HEK293 (cell line): ENCODE results near the gene TEP1.
A peak's percentile ranks its signal among the peaks of the same experiment; 100 is the strongest.

Experiments
- CTCF ChIA-PET: fragments of 350-600 bp; formaldehyde crosslinking; extraction: SDS; loops from one replicate; lab custom pipeline; 2021; ENCODE audit warnings: antibody characterized with exemption; lab: Yijun Ruan, JAX
- POLR2A ChIA-PET: fragments of 300-600 bp; formaldehyde crosslinking; extraction: SDS; loops from one replicate; lab custom pipeline; 2020; ENCODE audit warnings: antibody characterized with exemption, inconsistent platforms; lab: Yijun Ruan, JAX
- H3K27ac ChIP-seq: fragments of 200-500 bp; sonication (Bioruptor generic); 2 replicates; pipeline ENCODE4 v1.5.1; 2014; ENCODE audit warnings: low read depth, low read length, control low read depth, inconsistent platforms; ENCODE audit errors: extremely low read depth
- H3K36me3 ChIP-seq, 2 experiments: fragments of 200-500 bp in 1 of 2; sonication (Bioruptor generic) in 1 of 2; 1 replicate in 1 of 2; 2 replicates in 1 of 2; pipeline ENCODE4 v1.5.1; 2014 to 2017; ENCODE audit warnings: inconsistent platforms in 2 of 2, low read length in 2 of 2; ENCODE audit not compliant: control insufficient read depth in 2 of 2, insufficient read depth in 1 of 2
- H3K4me1 ChIP-seq: fragments of 200-500 bp; sonication (Bioruptor generic); 2 replicates; pipeline ENCODE4 v1.5.1; 2014; ENCODE audit warnings: mild to moderate bottlenecking, low read length, inconsistent platforms; ENCODE audit not compliant: control insufficient read depth, insufficient read depth
- H3K4me3 ChIP-seq: 2 replicates; pipeline ENCODE4 v1.5.1; 2011; ENCODE audit warnings: low read depth, mild to moderate bottlenecking, control low read depth, low read length, moderate library complexity
- H3K9me3 ChIP-seq: fragments of 200-500 bp; sonication (Bioruptor generic); 2 replicates; pipeline ENCODE4 v1.5.1; 2014; ENCODE audit warnings: low read depth, low read length, inconsistent platforms; ENCODE audit not compliant: control insufficient read depth, insufficient read depth
- BCL11A ChIP-seq: fragments of 450-650 bp; formaldehyde crosslinking; IDR thresholded peaks from 2 replicates; pipeline ENCODE4 v1.5.1; 2016; ENCODE audit warnings: low read depth, missing biosample characterization, missing genetic modification characterization
- HOXA7 ChIP-seq: sonication (generic); formaldehyde crosslinking; IDR thresholded peaks from 2 replicates; pipeline ENCODE4 v1.8.1; 2022; ENCODE audit warnings: missing genetic modification reagents, borderline replicate concordance
- HOXC10 ChIP-seq: sonication (generic); formaldehyde crosslinking; IDR thresholded peaks from 2 replicates; pipeline ENCODE4 v1.8.1; 2023; ENCODE audit warnings: mild to moderate bottlenecking, missing genetic modification reagents
- IKZF3 ChIP-seq: fragments of 450-650 bp; IDR thresholded peaks from 2 replicates; pipeline ENCODE4 v1.5.0; 2018; ENCODE audit warnings: missing biosample characterization, mild to moderate bottlenecking, missing genetic modification characterization, moderate library complexity
- KLF9 ChIP-seq: fragments of 450-650 bp; formaldehyde crosslinking; IDR thresholded peaks from 2 replicates; pipeline ENCODE4 v1.5.1; 2016; ENCODE audit warnings: missing biosample characterization, missing genetic modification characterization, low read depth
- OVOL3 ChIP-seq: fragments of 450-650 bp; formaldehyde crosslinking; IDR thresholded peaks from 2 replicates; pipeline ENCODE4 v1.5.1; 2016; ENCODE audit warnings: missing biosample characterization, missing genetic modification characterization
- SP2 ChIP-seq: fragments of 450-650 bp; formaldehyde crosslinking; IDR thresholded peaks from 2 replicates; pipeline ENCODE4 v1.5.1; 2016; ENCODE audit warnings: missing biosample characterization, missing genetic modification characterization
- SP3 ChIP-seq: fragments of 450-650 bp; formaldehyde crosslinking; IDR thresholded peaks from 2 replicates; pipeline ENCODE4 v1.5.1; 2016; ENCODE audit warnings: missing biosample characterization, missing genetic modification characterization
- SP7 ChIP-seq: fragments of 450-650 bp; formaldehyde crosslinking; IDR thresholded peaks from 2 replicates; pipeline ENCODE4 v1.5.1; 2016; ENCODE audit warnings: missing biosample characterization, missing genetic modification characterization
- TCF7L2 ChIP-seq: IDR thresholded peaks from 2 replicates; pipeline ENCODE4 v1.6.1; 2011; ENCODE audit warnings: low read depth, mild to moderate bottlenecking, inconsistent platforms, low read length, moderate library complexity, borderline replicate concordance
- ZBTB8A ChIP-seq: fragments of 450-650 bp; formaldehyde crosslinking; IDR thresholded peaks from 2 replicates; pipeline ENCODE4 v1.5.1; 2016; ENCODE audit warnings: missing biosample characterization, missing genetic modification characterization
- ZNF121 ChIP-seq: fragments of 450-650 bp; formaldehyde crosslinking; IDR thresholded peaks from 2 replicates; pipeline ENCODE4 v1.5.1; 2016; ENCODE audit warnings: missing biosample characterization, missing genetic modification characterization
- ZNF132 ChIP-seq: fragments of 450-650 bp; formaldehyde crosslinking; IDR thresholded peaks from 2 replicates; pipeline ENCODE4 v1.5.1; 2017; ENCODE audit warnings: missing biosample characterization, missing genetic modification characterization, borderline replicate concordance
- ZNF133 ChIP-seq: fragments of 450-650 bp; formaldehyde crosslinking; IDR thresholded peaks from 2 replicates; pipeline ENCODE4 v1.5.1; 2016; ENCODE audit warnings: missing biosample characterization, missing genetic modification characterization
- ZNF202 ChIP-seq: fragments of 450-650 bp; formaldehyde crosslinking; IDR thresholded peaks from 2 replicates; pipeline ENCODE4 v1.5.1; 2016; ENCODE audit warnings: missing biosample characterization, missing genetic modification characterization, borderline replicate concordance
- ZNF223 ChIP-seq: fragments of 450-650 bp; formaldehyde crosslinking; IDR thresholded peaks from 2 replicates; pipeline ENCODE4 v1.5.1; 2016; ENCODE audit warnings: missing biosample characterization, missing genetic modification characterization
- ZNF274 ChIP-seq, 2 experiments: fragments of 200-500 bp in 1 of 2; fragments of 450-650 bp in 1 of 2; sonication (Bioruptor generic) in 1 of 2; formaldehyde crosslinking in 1 of 2; IDR thresholded peaks; 2 replicates each; pipeline versions ENCODE4 v1.5.1 to v1.6.1; 2014 to 2016; ENCODE audit warnings: borderline replicate concordance in 1 of 2, inconsistent platforms in 1 of 2, low read length in 1 of 2, missing biosample characterization in 1 of 2, missing genetic modification characterization in 1 of 2
- ZNF596 ChIP-seq: fragments of 450-650 bp; IDR thresholded peaks from 2 replicates; pipeline ENCODE4 v1.5.0; 2018; ENCODE audit warnings: missing biosample characterization, mild to moderate bottlenecking, missing genetic modification characterization, moderate library complexity
- ZNF600 ChIP-seq: fragments of 450-650 bp; formaldehyde crosslinking; IDR thresholded peaks from 2 replicates; pipeline ENCODE4 v1.5.1; 2016; ENCODE audit warnings: missing biosample characterization, missing genetic modification characterization
- ZNF629 ChIP-seq: fragments of 450-650 bp; formaldehyde crosslinking; IDR thresholded peaks from 2 replicates; pipeline ENCODE4 v1.5.1; 2017; ENCODE audit warnings: missing biosample characterization, missing genetic modification characterization
- ZNF654 ChIP-seq: fragments of 450-650 bp; formaldehyde crosslinking; IDR thresholded peaks from 2 replicates; pipeline ENCODE4 v1.5.1; 2016; ENCODE audit warnings: low read depth, missing biosample characterization, missing genetic modification characterization
- ZNF660 ChIP-seq: fragments of 450-650 bp; IDR thresholded peaks from 2 replicates; pipeline ENCODE4 v1.5.1; 2018; ENCODE audit warnings: missing biosample characterization, mild to moderate bottlenecking, missing genetic modification characterization
- ZNF677 ChIP-seq: fragments of 450-650 bp; IDR thresholded peaks from 2 replicates; pipeline ENCODE4 v1.5.0; 2018; ENCODE audit warnings: missing biosample characterization, mild to moderate bottlenecking, missing genetic modification characterization, moderate library complexity
- ZSCAN30 ChIP-seq: fragments of 450-650 bp; IDR thresholded peaks from 2 replicates; pipeline ENCODE4 v1.5.1; 2018; ENCODE audit warnings: missing biosample characterization, mild to moderate bottlenecking, missing genetic modification characterization, moderate library complexity
- TF ChIP-seq, protein P1 (sequence below): fragments of 450-650 bp; formaldehyde crosslinking; IDR thresholded peaks from 2 replicates; pipeline ENCODE4 v1.5.1; 2016; ENCODE audit warnings: missing biosample characterization, missing genetic modification characterization
- TF ChIP-seq, protein P2 (sequence below): fragments of 450-650 bp; formaldehyde crosslinking; IDR thresholded peaks from 2 replicates; pipeline ENCODE4 v1.5.1; 2016; ENCODE audit warnings: missing biosample characterization, missing genetic modification characterization, low read depth
- TF ChIP-seq, protein P3 (sequence below): fragments of 450-650 bp; formaldehyde crosslinking; IDR thresholded peaks from 2 replicates; pipeline ENCODE4 v1.5.1; 2017; ENCODE audit warnings: missing biosample characterization, missing genetic modification characterization
- TF ChIP-seq, protein P4 (sequence below): fragments of 450-650 bp; formaldehyde crosslinking; IDR thresholded peaks from 2 replicates; pipeline ENCODE4 v1.5.1; 2016; ENCODE audit warnings: missing biosample characterization, missing genetic modification characterization

TEP1 gene

DNA sequence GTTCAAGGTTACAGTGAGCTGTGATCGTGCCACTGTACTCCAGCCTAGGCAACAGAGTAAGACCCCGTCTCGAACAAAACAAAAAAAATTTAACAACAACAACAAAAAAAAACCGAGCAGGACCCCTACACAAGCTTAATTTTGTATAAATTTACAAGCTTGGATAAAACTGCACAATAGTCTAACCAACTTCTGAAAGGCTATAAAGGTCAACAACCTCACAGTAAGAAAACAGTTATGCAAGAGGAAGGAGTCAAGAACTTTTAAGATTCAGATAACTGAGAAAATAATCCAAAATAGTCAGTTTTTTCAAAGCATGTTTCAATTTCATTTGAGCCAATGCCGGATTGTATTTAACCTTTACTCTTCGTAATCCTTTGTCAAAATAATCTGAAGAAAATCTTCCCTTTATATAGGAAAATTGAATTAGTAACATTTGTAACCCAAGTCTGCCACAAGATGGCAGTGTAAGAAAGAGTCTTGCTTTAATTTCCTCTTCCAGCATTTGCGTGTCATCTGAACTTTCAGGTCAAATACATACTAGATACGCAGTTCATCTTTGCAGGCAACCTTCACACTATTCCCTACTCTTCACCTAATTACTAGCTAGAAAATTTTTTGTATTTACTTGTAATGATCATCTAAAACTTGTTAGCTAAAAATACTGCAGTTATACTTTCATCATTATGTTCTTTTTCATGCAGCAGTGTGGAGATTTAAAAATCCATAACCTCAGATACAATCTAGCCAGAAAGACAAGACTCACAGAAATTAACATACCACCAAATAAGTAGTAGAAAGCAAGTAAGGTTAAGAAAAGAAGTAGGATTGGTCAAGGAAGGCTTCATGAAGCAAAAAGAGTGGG, 86.1 kb downstream of the TEP1 start:
- Histone ChIP-seq H3K4me3 (no peak overlapping the region), H3K4me1 (peaks cover 6% of the 10 kb centered on the region; the same call in 1 of the 2 replicates), H3K27ac (no peak overlapping the region), H3K36me3 (peaks cover 45 to 59% of the 10 kb centered on the region in 2 experiments), H3K9me3 (no peaks in the 10 kb centered on the region)
- TF ChIP-seq SP3 (tag by site-specific recombination) (no peak), SP7 (tag by site-specific recombination) (0 out of 2 replicates have a peak, but pooled peaks have one; percentile 20), ZNF223 (tag by site-specific recombination) (no peak), ZNF660 (tag by site-specific recombination) (0 out of 2 replicates have a peak, but pooled peaks have one; percentile 37), ZSCAN30 (tag by site-specific recombination) (no peak), HOXC10 (CRISPR knock-in tag) (no peak), ZNF133 (tag by site-specific recombination) (no peak), ZNF121 (tag by site-specific recombination) (no peak), ZNF202 (tag by site-specific recombination) (no peak), ZNF600 (tag by site-specific recombination) (peak; percentile 67), ZNF629 (tag by site-specific recombination) (0 out of 2 replicates have a peak, but pooled peaks have one; percentile 11), ZNF654 (tag by site-specific recombination) (peak; percentile 66), SP2 (tag by site-specific recombination) (no peak), BCL11A (no peak), KLF9 (tag by site-specific recombination) (no peak), TCF7L2 (no peak), ZNF132 (tag by site-specific recombination) (no peak), ZNF596 (tag by site-specific recombination) (no peak), ZBTB8A (tag by site-specific recombination) (no peak), ZNF677 (tag by site-specific recombination) (no peak), HOXA7 (no peak), IKZF3 (tag by site-specific recombination) (no peak), OVOL3 (tag by site-specific recombination) (no peak), ZNF274 (IDR thresholded peaks at IDR 0.05; ENCODE audit: low read length) (no peak), ZNF274 (tag by site-specific recombination; IDR thresholded peaks at IDR 0.05; ENCODE audit: borderline replicate concordance) (no peak)
- TF ChIP-seq, protein P1, sequence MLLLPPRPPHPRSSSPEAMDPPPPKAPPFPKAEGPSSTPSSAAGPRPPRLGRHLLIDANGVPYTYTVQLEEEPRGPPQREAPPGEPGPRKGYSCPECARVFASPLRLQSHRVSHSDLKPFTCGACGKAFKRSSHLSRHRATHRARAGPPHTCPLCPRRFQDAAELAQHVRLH (tag by site-specific recombination): no peak
- TF ChIP-seq, protein P2, sequence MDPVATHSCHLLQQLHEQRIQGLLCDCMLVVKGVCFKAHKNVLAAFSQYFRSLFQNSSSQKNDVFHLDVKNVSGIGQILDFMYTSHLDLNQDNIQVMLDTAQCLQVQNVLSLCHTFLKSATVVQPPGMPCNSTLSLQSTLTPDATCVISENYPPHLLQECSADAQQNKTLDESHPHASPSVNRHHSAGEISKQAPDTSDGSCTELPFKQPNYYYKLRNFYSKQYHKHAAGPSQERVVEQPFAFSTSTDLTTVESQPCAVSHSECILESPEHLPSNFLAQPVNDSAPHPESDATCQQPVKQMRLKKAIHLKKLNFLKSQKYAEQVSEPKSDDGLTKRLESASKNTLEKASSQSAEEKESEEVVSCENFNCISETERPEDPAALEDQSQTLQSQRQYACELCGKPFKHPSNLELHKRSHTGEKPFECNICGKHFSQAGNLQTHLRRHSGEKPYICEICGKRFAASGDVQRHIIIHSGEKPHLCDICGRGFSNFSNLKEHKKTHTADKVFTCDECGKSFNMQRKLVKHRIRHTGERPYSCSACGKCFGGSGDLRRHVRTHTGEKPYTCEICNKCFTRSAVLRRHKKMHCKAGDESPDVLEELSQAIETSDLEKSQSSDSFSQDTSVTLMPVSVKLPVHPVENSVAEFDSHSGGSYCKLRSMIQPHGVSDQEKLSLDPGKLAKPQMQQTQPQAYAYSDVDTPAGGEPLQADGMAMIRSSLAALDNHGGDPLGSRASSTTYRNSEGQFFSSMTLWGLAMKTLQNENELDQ: no peak
- TF ChIP-seq, protein P3, sequence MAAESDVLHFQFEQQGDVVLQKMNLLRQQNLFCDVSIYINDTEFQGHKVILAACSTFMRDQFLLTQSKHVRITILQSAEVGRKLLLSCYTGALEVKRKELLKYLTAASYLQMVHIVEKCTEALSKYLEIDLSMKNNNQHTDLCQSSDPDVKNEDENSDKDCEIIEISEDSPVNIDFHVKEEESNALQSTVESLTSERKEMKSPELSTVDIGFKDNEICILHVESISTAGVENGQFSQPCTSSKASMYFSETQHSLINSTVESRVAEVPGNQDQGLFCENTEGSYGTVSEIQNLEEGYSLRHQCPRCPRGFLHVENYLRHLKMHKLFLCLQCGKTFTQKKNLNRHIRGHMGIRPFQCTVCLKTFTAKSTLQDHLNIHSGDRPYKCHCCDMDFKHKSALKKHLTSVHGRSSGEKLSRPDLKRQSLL: no peak
- TF ChIP-seq, protein P4, sequence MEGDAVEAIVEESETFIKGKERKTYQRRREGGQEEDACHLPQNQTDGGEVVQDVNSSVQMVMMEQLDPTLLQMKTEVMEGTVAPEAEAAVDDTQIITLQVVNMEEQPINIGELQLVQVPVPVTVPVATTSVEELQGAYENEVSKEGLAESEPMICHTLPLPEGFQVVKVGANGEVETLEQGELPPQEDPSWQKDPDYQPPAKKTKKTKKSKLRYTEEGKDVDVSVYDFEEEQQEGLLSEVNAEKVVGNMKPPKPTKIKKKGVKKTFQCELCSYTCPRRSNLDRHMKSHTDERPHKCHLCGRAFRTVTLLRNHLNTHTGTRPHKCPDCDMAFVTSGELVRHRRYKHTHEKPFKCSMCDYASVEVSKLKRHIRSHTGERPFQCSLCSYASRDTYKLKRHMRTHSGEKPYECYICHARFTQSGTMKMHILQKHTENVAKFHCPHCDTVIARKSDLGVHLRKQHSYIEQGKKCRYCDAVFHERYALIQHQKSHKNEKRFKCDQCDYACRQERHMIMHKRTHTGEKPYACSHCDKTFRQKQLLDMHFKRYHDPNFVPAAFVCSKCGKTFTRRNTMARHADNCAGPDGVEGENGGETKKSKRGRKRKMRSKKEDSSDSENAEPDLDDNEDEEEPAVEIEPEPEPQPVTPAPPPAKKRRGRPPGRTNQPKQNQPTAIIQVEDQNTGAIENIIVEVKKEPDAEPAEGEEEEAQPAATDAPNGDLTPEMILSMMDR (tag by site-specific recombination): 0 out of 2 replicates have a peak, but pooled peaks have one; percentile 24
- CTCF ChIA-PET: interaction anchor here (0.5 to 6.0 kb wide), 37 partner anchors 8 to 800 kb away, joined by 3 to 67 read pairs (median 4); partner anchors contain the start of genes PARP2 and TTC5
- POLR2A ChIA-PET: interaction anchor here (0.5 to 4.3 kb wide), 2 partner anchors 16 kb away, joined by 6 to 45 read pairs; partner anchors contain the start of gene PARP2
